ENCODE results near the gene IGF1R.
"Not testable (repeated sequence)": the region's sequence is repeated elsewhere in the genome, so short reads cannot be mapped to it uniquely, and the experiment has no call there.

IGF1R gene

GRCh38 chr15:98647774-98648653 is at the start of gene IGF1R:
TSS of gene IGF1R (plus strand) at chr15:98648539. CDS start at chr15:98649582, 1,043 bp downstream.
- peak; percentile 30 for DNase-seq

GRCh38 chr15:98599909-98600691 is 48.2 kb upstream of the IGF1R start:
- no peak for DNase-seq

GRCh38 chr15:98604983-98605382 is 43.4 kb upstream of the IGF1R start:
- DNase-seq = no peak

GRCh38 chr15:98609144-98609852 is 39.0 kb upstream of the IGF1R start:
- no peak for DNase-seq

- DNase-seq = no peak
These were observed 37.3 kb upstream of the IGF1R start for GRCh38 chr15:98610991-98611390.

GRCh38 chr15:98611808-98612207 is 36.5 kb upstream of the IGF1R start:
- DNase-seq = no peak

- no peak for DNase-seq
These were observed 35.7 kb upstream of the IGF1R start for GRCh38 chr15:98612490-98613110.

GRCh38 chr15:98614681-98615080 is 33.7 kb upstream of the IGF1R start:
- no peak for DNase-seq

GRCh38 chr15:98616397-98616796 is 31.9 kb upstream of the IGF1R start:
- no peak for DNase-seq

GRCh38 chr15:98617328-98617980 is 30.9 kb upstream of the IGF1R start:
- DNase-seq = no peak

GRCh38 chr15:98618576-98618975 is 29.8 kb upstream of the IGF1R start:
- DNase-seq = not testable (repeated sequence)

GRCh38 chr15:98620020-98620419 is 28.3 kb upstream of the IGF1R start:
- no peak for DNase-seq

- no peak for DNase-seq
These were observed 27.3 kb upstream of the IGF1R start for GRCh38 chr15:98621021-98621420.

GRCh38 chr15:98625614-98626013 is 22.7 kb upstream of the IGF1R start:
- DNase-seq = no peak

GRCh38 chr15:98626153-98626552 is 22.2 kb upstream of the IGF1R start:
- no peak for DNase-seq

GRCh38 chr15:98628216-98628615 is 20.1 kb upstream of the IGF1R start:
- DNase-seq = no peak

GRCh38 chr15:98635848-98636247 is 12.5 kb upstream of the IGF1R start:
- DNase-seq = no peak

- no peak for DNase-seq
These were observed 5.2 kb upstream of the IGF1R start for GRCh38 chr15:98643115-98643514.

- no peak for DNase-seq
These were observed 1.8 kb upstream of the IGF1R start for GRCh38 chr15:98646546-98647025.

- no peak for DNase-seq
These were observed 1.1 kb upstream of the IGF1R start for GRCh38 chr15:98647026-98647773.
